ENCODE measurements around the gene ZSCAN9.

Gene ZSCAN9

GRCh38 chr6:28220257-28221133 is 4.6 kb upstream of the ZSCAN9 start:
- no peak for DNase-seq (ENCODE audit: low read depth, low spot score)

- DNase-seq (ENCODE audit: low read depth, low spot score): no peak
These were observed 682 bp upstream of the ZSCAN9 start for GRCh38 chr6:28224131-28225055.

- DNase-seq (ENCODE audit: low read depth, low spot score): no peak
These were observed 1.4 kb downstream of the ZSCAN9 start for GRCh38 chr6:28226460-28226859.

- no peak for DNase-seq (ENCODE audit: low read depth, low spot score)
These were observed 7.7 kb downstream of the ZSCAN9 start for GRCh38 chr6:28232785-28233184.

GRCh38 chr6:28235912-28236452 is 10.9 kb downstream of the ZSCAN9 start:
- no peak for DNase-seq (ENCODE audit: low read depth, low spot score)

GRCh38 chr6:28239636-28240035 is 14.6 kb downstream of the ZSCAN9 start:
- no peak for DNase-seq (ENCODE audit: low read depth, low spot score)

GRCh38 chr6:28240471-28240870 is 15.4 kb downstream of the ZSCAN9 start:
- no peak for DNase-seq (ENCODE audit: low read depth, low spot score)

GRCh38 chr6:28243946-28244345 is 18.9 kb downstream of the ZSCAN9 start:
- DNase-seq (ENCODE audit: low read depth, low spot score): no peak

GRCh38 chr6:28245206-28245941 is 20.3 kb downstream of the ZSCAN9 start:
- DNase-seq (ENCODE audit: low read depth, low spot score): no peak

- no peak for DNase-seq (ENCODE audit: low read depth, low spot score)
These were observed 23.8 kb downstream of the ZSCAN9 start for GRCh38 chr6:28248916-28249315.

- no peak for DNase-seq (ENCODE audit: low read depth, low spot score)
These were observed 25.7 kb downstream of the ZSCAN9 start for GRCh38 chr6:28250747-28251146.

- no peak for DNase-seq (ENCODE audit: low read depth, low spot score)
These were observed 26.6 kb downstream of the ZSCAN9 start for GRCh38 chr6:28251661-28252008.

- DNase-seq (ENCODE audit: low read depth, low spot score): peak; percentile 78
These were observed 27.2 kb downstream of the ZSCAN9 start, which contains the start of gene ZKSCAN4 for GRCh38 chr6:28252009-28252975. Gene ZKSCAN4 (minus strand): TSS chr6:28252269. CDS start chr6:28251980, 289 bp downstream.

- DNase-seq (ENCODE audit: low read depth, low spot score): no peak
These were observed 29.0 kb downstream of the ZSCAN9 start for GRCh38 chr6:28254121-28254519.

GRCh38 chr6:28257042-28257441 is 32.0 kb downstream of the ZSCAN9 start:
- no peak for DNase-seq (ENCODE audit: low read depth, low spot score)

- DNase-seq (ENCODE audit: low read depth, low spot score): no peak
These were observed 34.1 kb downstream of the ZSCAN9 start, which contains the start of gene NKAPL for GRCh38 chr6:28258877-28259777. Gene NKAPL (plus strand): TSS chr6:28259297. CDS start chr6:28259372, 75 bp downstream.

- no peak for DNase-seq (ENCODE audit: low read depth, low spot score)
These were observed 38.8 kb downstream of the ZSCAN9 start for GRCh38 chr6:28263922-28264321.

GRCh38 chr6:28264834-28265401 is 39.8 kb downstream of the ZSCAN9 start:
- DNase-seq (ENCODE audit: low read depth, low spot score): no peak

GRCh38 chr6:28266563-28266961 is 41.5 kb downstream of the ZSCAN9 start:
- no peak for DNase-seq (ENCODE audit: low read depth, low spot score)
